Endothelial cell of umbilical vein (primary cell): ENCODE measurements around the gene GM2A.

Experiments
- CTCF ChIP-seq, 2 donors: IDR thresholded peaks; 1 replicate in 1 of 2; 2 replicates in 1 of 2; pipeline ENCODE4 v1.5.1; 2011; ENCODE audit warnings: low read length in 2 of 2, mild to moderate bottlenecking in 2 of 2, moderate library complexity in 2 of 2, control low read depth in 1 of 2, inconsistent platforms in 1 of 2, low read depth in 1 of 2; ENCODE audit not compliant: insufficient read depth in 1 of 2; ENCODE audit errors: extremely low read depth in 1 of 2
- EZH2 ChIP-seq: IDR thresholded peaks from 2 replicates; pipeline ENCODE4 v1.6.1; 2012; ENCODE audit warnings: borderline replicate concordance, low read depth, mild to moderate bottlenecking, moderate library complexity, low read length, inconsistent platforms; ENCODE audit not compliant: severe bottlenecking
- GATA2 ChIP-seq: IDR thresholded peaks from 2 replicates; pipeline ENCODE4 v1.7.0; 2011; ENCODE audit warnings: low read depth, mild to moderate bottlenecking, moderate library complexity, mixed read lengths, low read length; ENCODE audit not compliant: insufficient read length, insufficient read depth
- MYC ChIP-seq: IDR thresholded peaks from one replicate; pipeline ENCODE4 v1.6.1; 2011; ENCODE audit warnings: mild to moderate bottlenecking, low read depth, low read length
- POLR2AphosphoS5 ChIP-seq: IDR thresholded peaks from 2 replicates; pipeline ENCODE4 v1.6.1; 2012; ENCODE audit warnings: low read depth, mild to moderate bottlenecking, control low read depth, low read length, moderate library complexity; ENCODE audit not compliant: insufficient read depth

DNA sequence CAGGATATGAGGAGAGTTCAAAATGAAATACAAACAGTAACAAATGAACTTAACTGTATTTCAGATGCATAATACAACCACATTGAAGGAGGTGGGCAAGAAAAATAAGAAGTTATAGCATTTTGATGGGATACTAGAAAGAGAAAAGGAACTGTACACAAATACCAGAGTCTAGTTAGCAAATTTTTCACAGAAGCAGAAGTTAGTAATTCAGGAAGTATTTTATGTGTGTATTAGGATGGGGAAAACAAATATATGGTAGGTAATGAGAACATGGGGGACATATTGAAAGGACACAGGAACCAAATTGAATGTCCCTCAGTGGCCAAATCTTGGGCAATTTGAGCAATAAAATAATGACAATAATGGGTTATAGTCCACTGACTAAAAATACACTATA is 18.4 kb downstream of the GM2A start:
- TF ChIP-seq MYC (no peak), CTCF (IDR thresholded peaks at IDR 0.05; ENCODE audit: extremely low read depth in 1 of 2, insufficient read depth in 1 of 2, low read depth in 1 of 2, low read length in 2 of 2) (no peak), POLR2AphosphoS5 (no peak), GATA2 (no peak), EZH2 (no peak)
